GM19193 (cell line): ENCODE data around the gene PHLDA2.

ENCODE experiments used
- POLR2A ChIP-seq: IDR thresholded peaks from 4 replicates; pipeline ENCODE4 v1.6.1; 2011; ENCODE audit not compliant: insufficient read depth, insufficient read length; ENCODE audit errors: extremely low read depth

The PHLDA2 gene

DNA sequence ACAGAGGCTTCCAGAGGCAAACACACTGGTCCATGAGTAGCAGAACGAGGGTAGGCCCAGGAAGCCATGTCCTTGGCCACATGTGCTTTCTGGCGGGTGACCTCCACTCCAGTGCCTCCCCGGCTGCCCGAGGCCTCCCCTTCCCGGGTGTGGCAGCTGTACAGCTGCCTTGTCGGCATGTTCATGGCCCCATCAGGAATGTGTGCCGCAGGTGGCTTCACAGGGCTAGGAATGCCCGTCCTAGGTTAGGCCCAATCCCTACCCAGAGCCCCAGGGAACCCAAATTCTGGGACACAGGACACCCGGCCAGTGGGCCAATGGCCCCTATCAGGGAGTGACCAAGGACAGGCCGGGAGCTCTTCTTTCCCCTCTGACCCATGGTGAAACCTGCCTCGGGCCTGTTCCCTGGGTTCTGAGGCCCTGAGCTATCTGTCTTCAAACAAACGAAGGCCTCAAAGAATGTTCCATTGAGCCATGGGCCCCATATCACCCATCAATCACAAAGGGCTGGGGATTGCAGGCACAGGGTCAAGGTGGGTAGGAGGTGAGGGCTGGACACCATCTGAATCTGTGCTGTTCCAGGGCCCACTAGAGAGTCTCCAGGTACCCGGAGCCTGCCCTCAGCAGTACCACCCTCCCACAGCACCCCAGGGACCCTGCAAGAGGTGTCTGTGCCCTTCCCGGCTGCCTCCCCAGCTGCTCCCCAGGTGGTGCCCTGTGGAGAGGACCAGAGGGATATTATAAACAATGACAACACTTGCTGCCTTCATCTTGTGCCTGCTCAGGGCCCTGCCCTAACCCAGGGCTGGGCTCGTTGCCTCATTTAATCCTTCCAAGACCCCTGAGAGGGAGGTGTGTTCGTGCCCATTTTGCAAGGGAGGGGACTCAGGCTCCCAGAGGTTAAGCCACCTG is 39.6 kb downstream of the PHLDA2 start:
- TF ChIP-seq POLR2A, result no peak

DNA sequence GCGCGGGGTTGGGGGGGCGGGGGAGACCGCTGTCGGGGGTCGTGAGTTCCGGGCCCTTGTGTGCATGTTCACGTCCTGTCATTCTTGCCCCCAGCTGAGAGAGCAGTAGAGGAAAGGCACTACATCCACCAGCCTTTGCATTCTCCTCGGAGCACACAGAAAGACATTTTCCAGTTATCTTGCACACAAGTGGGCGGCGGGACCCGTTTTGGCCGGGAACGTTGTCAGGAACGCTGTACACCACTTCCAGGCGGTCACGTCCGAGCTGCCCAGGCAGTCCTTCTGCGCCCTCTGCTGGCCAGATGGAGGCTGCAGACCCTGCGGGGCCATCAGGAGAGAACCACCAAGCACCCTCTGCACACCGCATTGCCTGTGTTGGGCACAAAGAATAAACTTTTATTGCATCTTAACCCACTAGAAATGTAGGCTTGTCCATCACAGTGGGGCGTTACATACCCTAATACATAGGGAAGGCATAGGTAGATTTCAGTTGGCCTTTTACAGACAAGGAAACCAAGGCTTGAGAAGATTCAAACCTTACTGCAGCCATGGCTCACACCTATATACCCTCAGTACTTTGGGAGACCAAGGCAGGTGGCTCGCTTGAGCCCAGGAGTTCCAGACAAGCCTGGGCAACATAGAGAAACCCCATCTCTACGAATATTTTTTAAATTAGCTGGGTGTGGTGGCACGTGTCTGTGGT is 40.8 kb downstream of the PHLDA2 start:
- no peak for TF ChIP-seq POLR2A

DNA sequence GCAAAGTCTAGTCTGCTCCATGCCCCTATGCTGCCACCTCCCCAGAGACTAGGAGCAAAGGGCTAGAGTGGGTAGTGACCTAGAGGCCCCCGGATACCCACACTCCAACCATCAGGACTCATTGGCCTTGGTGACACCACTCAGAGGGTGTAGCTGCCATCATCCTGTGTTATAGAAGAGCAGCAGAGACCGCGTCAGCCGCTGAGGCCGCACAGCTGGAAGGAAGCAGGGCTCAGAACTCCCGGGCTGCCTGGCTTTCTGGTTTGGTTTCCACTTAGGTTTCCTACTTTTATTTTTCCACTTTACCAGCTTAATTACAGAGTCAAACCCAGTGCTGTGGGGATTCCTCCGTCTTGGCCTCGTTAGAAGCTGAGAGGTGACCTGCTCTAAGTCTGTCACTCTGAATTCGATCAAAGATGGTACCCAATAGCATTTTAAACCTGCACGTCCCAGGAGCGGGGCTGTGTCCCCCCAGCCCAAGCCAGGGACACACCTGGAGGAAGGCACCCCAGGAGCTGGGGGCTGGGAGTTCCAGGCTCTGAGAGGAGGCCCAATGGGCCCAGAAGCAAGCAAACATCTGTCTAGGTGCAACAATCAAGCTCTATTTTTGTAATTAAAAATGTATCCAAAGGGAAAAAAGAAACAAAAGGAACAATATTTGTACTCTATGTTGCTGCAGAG is 41.6 kb downstream of the PHLDA2 start:
- TF ChIP-seq POLR2A, result no peak

DNA sequence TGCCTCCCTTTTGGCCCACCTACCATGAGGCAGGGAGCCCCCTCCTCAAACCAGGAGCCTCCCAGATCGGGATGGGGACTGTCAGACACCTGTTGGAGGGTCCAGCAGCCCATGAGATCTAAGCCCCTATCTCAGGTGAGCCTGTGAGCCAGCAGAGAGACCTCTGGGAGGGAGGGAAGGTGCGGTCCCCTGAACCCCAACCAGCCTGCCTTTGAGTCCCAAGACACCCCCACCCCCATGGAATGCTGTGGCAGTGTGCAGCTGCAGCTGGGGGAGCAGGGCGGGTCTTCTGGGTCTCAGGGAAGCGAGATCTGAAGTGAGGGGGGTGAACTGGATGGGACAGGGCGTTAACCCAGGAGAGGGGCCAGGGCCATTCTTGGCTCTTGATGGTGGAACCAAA is 42.3 kb downstream of the PHLDA2 start:
- no peak for TF ChIP-seq POLR2A

DNA sequence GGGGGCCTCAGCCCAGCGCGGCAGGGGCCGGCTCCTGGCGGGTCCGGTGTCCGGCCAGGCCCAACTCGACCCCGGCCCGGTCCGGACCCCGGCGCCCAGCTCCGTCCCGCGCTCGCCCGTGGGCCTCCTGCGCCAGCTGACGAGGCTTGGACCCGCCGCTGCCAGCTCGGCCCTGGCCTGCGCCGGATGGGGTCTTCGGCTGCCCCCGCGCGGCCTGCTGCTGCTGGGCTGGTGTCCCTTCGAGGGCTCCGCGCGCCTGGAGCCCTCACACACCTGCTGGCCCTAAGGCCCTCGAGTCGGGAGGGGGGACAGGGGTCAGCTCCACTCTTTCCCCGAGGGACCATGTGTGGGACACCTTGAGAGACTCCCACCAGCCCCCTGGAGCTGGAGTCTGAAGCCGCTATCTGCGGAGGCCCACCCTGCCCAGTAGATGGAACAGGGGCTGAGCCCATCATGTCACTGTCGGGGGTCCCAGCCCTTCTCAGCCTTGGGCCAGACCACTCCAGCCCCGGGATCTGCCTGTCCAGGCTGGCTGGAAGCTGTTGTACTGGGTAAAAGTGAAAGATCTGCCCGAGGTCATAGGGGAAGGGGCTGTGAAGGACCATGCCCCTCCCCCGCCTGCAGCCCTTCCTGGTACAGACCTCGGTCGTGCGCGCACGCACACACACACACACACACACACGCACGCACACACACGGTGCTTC is 42.9 kb downstream of the PHLDA2 start:
- no peak for TF ChIP-seq POLR2A

DNA sequence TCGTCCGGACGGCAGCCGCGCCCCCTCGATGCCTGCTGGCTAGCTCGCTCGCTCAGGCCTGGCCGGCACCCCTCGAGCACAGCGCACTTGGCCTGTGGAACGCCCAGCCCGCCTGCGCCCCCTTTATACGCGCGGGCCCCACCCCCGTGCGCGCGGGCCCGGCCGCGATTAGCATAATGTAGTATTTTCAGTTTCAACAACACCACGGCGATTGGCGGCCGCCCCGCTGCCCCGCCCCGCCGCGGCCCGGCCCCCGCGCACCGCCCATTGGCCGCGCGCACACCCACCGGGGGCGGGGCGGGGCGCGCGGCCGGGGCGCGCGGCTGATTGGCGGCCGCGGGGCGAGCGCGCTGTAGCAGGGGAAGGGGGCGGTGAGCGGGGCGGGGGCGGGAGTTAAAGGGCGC is 43.5 kb downstream of the PHLDA2 start, which contains the start of gene CDKN1C:
Gene CDKN1C, minus strand, starts transcription at position 98 of the 404 bp plus-strand sequence. CDS start 319 bp downstream, outside the sequence.
- peak; percentile 28 for TF ChIP-seq POLR2A

DNA sequence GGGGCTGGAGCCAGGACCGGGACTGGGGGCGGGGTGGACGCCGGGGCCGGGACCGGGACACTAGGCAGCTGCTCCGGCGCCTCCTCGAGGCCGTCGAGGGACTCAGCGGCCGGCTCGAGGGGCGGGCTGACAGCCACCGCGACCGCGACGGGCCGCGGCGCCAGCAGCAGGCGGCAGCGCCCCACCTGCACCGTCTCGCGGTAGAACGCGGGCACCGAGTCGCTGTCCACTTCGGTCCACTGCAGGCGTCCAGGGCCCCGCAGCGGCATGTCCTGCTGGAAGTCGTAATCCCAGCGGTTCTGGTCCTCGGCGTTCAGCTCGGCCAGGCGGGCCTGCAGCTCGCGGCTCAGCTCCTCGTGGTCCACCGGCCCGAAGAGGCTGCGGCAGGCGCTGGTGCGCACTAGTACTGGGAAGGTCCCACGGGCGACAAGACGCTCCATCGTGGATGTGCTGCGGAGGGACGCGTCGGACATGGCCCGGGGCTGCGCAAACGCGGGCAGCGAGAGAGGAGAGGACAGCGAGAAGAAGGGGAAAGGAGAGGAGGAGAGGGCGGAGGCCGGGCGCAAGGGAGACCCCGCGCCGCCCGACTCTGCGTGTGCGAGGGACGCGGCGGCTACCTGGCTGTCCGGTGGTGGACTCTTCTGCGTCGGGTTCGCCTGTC is 44.1 kb downstream of the PHLDA2 start:
- no peak for TF ChIP-seq POLR2A

DNA sequence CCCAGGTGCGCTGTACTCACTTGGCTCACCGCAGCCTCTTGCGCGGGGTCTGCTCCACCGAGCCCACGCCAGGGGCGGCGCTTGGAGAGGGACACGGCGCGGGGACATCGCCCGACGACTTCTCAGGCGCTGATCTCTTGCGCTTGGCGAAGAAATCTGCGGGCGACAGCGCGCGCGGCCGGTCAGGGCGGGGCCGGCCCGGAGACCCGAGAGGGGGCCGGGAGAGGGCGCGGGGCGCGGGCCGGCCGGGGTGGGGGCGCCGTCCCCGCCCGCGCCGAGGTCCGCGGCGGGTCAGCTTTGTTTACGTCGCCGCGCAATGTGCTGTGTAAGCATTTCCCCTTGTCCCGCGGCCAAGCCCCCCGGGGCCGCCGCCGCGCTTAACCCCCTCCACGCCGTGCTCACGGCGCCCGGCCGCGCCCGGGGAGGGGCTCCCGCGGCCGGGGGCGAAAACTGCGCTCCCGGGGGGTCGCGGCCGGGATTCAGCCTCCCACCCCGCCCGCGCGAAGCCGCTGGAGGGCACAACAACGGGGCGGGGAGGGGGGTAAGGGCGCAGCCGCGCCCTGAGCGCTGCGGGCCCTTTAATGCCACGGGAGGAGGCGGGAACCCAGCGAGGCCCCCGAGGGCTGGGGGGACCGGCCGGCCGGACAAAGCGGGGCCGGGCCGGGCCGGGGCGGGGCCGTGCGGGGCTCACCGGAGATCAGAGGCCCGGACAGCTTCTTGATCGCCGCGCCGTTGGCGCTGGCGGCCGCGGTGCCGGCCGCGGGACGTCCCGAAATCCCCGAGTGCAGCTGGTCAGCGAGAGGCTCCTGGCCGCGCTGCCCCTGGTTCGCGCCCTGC is 45.0 kb downstream of the PHLDA2 start:
- no peak for TF ChIP-seq POLR2A

DNA sequence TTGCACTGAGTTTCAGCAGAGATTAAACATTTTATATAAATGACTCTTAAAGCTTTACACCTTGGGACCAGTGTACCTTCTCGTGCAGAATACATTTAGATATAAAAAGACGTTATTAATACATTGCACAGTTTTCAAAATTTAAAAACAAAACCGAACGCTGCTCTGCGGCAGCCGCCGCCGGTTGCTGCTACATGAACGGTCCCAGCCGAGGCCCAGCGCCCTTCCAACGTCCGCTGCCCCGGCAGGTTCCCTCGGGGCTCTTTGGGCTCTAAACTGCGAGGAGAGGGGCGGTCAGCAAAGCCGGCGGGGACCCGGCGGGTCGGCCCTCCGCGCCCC is 45.6 kb downstream of the PHLDA2 start:
- TF ChIP-seq POLR2A, result no peak

DNA sequence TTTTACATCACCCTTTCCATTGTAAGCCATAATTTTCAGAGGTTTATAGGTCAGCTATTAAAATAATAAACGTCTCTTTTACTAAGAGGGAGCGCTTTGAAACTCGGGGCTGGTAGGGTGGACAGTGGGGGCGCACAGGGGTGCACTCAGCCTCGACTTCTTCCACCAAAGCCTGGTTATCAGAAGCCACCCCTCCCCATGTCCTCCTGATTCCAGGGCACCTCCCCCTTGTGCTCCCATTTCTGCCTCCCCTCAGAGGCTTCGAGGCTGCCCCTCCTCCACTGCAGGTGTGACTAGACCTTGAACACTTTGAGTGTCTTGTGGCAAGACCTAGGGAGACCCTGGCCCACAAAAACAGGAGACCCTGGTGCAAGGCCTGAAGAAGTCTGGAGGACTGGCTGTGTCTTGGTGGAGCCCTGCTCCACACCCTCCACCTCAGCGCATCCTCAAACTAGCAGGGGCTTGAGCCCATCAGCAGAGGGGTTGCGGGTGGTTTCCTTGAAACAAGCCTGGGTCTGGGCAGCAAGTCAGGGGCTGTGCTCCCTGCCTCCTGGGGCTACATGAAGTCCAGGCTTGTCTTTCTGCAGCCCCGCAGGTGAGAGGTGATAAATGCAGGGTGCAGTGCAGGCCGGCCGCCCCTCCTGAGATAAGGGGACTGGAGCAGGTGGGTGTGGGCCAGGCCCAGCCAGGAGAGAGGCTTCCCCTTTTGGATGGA is 46.7 kb downstream of the PHLDA2 start:
- no peak for TF ChIP-seq POLR2A

DNA sequence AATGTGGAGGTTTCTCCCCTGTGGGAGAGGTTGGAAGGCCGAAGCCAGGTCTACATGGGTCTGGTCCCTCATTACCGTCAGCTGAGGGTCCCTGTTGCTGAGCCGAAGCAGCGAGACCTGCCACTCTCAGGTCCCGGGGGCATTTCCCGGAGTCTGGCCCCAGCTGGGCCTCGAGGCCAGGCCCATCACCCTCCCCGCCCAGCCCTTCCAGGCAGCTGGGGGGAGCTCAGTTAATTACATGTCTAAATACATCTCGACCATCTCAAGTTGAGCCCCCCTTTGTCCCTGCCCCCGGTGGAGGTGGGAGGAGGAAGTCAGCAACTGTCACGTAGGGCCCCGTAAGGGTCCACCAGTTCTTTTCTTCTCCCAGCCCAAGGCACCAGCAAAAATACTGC is 47.2 kb downstream of the PHLDA2 start:
- no peak for TF ChIP-seq POLR2A

DNA sequence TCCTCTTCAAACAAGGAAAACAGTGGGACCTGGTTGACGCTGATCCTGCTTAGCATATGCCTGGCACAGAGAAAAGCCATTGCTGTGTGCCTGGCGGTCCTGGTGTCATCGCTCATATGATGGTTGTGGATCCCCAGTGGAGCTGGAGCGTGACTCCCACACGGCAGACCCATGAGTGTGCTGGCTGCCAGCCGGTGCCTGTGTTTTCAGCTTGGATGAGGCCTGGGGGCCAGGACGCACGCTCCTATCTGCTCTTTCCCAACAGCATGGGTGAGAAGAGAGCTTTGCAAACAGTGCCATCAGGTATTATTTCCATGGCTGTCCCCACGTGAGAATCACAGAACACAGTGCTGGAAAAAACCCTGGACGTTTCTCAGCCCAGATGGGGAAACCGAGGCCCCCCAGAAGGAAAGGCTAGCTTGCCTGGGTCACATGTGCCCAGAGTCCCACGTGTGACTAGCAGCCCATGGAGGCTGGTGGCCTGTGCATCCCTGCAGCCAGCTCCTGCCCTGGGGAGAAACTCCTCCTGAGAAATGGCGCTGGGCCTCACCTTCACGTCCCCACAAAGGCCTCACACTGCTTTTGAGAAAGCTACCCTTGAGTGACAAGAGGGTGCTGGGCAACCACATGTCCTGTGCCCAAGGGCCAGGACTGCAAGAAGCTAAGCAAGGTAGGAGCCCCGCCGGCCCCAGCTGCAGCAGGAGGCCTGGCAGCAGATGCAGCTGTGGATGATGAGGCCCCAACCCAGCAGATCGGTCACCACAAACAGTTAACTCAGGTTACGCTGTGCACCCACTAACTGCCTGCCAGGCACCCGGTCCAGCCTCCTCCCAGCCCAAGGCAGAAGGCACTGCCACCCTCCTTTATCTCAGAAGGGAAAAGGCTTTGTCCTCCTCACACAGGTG is 47.9 kb downstream of the PHLDA2 start:
- no peak for TF ChIP-seq POLR2A
